RWPE1 (cell line): ENCODE data around the gene NXNL1.

Experiments used
- CTCF ChIA-PET: fragments of 350-600 bp; sonication (Branson Sonifier 250); formaldehyde crosslinking; extraction: SDS; loops from one replicate; lab custom pipeline; 2021; lab: Yijun Ruan, JAX
- POLR2A ChIA-PET: fragments of 400-600 bp; formaldehyde crosslinking; extraction: SDS; loops from one replicate; lab custom pipeline; 2020; ENCODE audit warnings: antibody characterized with exemption; ENCODE audit not compliant: low non-redundant PET; lab: Yijun Ruan, JAX
- DNase-seq: peaks from one replicate; pipeline ENCODE4 v3.0.0; 2012; ENCODE audit warnings: low spot score
- H3K27ac ChIP-seq: fragments of 450-650 bp; 2 replicates; pipeline ENCODE4 v1.5.1; 2017
- TF ChIP-seq, protein P1 (sequence below): fragments of 450-650 bp; conservative IDR thresholded peaks from 2 replicates; pipeline ENCODE4 v1.5.1; 2017; ENCODE audit warnings: low read depth, mild to moderate bottlenecking

Gene NXNL1

DNA sequence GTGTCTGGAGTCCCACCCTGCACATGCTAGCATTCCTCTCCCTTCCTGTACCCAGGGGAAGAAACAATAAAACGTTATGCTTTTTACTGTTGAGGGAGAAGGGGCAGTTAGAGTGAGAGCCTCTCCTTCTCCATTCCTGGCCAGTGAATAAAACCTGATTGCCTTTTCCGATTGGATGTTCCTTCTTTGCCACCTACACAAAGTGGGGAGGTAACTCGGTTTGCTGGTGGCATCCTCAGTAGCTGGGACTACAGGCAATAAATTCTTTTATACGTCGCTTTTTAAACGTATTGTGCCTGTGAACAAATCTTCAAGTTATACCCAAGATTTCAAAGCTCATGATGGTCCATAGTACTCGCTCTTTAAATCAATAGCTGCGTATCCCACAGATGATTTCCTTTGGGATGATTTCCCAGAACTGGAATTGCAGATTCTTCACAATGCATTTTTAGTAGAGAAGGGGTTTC, 41.5 kb downstream of the NXNL1 start:
- POLR2A ChIA-PET, result interaction anchor here (0.5 to 0.7 kb wide), 7 partner anchors 14 to 741 kb away, joined by 3 to 13 read pairs (median 4); partner anchors contain the start of gene BST2
- CTCF ChIA-PET, result interaction anchor here (0.5 to 1.2 kb wide), 5 partner anchors 10 to 91 kb away, joined by 3 to 5 read pairs (median 3); no protein-coding TSS in a partner anchor
- no peak for DNase-seq

GRCh38 chr19:17418710-17419109, 42.0 kb downstream of the NXNL1 start:
- no peak for DNase-seq
- CTCF ChIA-PET, result interaction anchor here (0.5 to 0.6 kb wide), 2 partner anchors 48 to 92 kb away, joined by 3 read pairs; no protein-coding TSS in a partner anchor
- POLR2A ChIA-PET, result no interaction called here
- no peak overlapping the region for H3K27ac ChIP-seq
- TF ChIP-seq, protein P1, sequence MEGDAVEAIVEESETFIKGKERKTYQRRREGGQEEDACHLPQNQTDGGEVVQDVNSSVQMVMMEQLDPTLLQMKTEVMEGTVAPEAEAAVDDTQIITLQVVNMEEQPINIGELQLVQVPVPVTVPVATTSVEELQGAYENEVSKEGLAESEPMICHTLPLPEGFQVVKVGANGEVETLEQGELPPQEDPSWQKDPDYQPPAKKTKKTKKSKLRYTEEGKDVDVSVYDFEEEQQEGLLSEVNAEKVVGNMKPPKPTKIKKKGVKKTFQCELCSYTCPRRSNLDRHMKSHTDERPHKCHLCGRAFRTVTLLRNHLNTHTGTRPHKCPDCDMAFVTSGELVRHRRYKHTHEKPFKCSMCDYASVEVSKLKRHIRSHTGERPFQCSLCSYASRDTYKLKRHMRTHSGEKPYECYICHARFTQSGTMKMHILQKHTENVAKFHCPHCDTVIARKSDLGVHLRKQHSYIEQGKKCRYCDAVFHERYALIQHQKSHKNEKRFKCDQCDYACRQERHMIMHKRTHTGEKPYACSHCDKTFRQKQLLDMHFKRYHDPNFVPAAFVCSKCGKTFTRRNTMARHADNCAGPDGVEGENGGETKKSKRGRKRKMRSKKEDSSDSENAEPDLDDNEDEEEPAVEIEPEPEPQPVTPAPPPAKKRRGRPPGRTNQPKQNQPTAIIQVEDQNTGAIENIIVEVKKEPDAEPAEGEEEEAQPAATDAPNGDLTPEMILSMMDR, result no peak

More for the DNA sequence above, 41.5 kb downstream of the NXNL1 start:
- H3K27ac ChIP-seq, result peak overlapping the region; percentile 87
- TF ChIP-seq, protein P1, result no peak

- DNase-seq, result no peak
- ChIA-PET CTCF (no interaction called here), POLR2A (no interaction called here)
- H3K27ac ChIP-seq, result no peak overlapping the region
- TF ChIP-seq, protein P1, result no peak
Observed at GRCh38 chr19:17415121-17415520, 45.6 kb downstream of the NXNL1 start.

DNA sequence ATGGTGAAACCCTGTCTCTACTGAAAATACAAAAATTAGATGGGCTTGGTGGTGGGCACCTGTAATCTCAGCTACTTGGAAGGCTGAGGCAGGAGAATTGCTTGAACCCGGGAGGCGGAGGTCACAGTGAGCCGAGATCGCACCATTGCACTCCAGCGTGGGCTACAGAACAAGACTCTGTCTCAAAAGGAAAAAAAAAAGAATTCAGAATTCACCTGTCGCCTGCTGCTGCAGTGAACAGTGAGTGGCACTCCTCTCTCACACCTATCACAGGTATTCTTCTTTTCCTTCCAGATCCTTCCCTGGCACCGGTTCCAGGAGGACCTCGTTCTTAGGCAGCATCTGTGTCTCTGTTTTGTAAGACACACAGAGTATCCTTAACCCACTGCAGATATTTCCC, 46.6 kb downstream of the NXNL1 start:
- DNase-seq, result no peak
- TF ChIP-seq, protein P1, result no peak
- POLR2A ChIA-PET, result no interaction called here
- CTCF ChIA-PET, result interaction anchor here (0.7 kb wide), 1 partner anchor 88 kb away, joined by 6 read pairs; no protein-coding TSS in a partner anchor
- no peak overlapping the region for H3K27ac ChIP-seq

DNA sequence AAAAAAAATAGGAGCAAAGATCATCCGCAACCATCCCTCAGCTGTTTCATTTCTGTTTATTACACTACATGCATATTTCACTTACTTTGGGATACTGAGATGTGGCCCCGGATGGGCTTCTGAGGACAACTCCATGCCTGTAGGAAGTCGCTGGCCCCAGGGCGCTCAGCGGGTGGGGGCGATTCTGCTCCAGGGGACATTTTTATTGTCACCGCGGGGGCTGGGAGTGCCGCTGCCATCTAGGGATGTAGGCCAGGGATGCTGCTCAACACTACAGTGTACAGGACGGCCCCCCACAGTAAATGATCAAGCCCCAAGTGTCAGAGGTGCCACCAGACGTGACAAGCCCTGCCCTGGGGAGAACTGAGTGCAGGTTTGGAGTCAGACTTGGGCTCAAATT, 48.9 kb downstream of the NXNL1 start:
- ChIA-PET POLR2A (no interaction called here), CTCF (interaction anchor here (0.6 kb wide), 1 partner anchor 177 kb away, joined by 3 read pairs; no protein-coding TSS in a partner anchor)
- no peak for DNase-seq
- TF ChIP-seq, protein P1, result no peak
- H3K27ac ChIP-seq, result no peak overlapping the region

DNA sequence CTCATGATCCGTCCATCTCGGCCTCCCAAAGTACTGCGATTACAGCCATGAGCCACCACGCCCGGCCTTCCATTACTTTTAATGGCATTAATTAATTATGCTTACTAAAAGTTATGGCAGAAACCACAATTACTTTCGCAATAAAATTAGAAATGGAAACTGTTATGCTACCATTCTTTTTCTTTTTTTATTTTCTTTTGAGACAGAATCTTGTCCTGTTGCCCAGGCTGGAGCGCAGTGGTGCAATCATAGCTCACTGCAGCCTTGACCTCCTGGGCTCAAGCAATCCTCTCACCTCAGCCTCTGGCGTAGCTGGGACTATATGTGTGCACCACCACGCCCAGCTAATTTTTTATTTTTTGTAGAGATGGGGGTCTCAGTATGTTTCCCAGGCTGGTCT, 50.7 kb downstream of the NXNL1 start:
- ChIA-PET POLR2A (no interaction called here), CTCF (no interaction called here)
- no peak for DNase-seq
- H3K27ac ChIP-seq, result no peak overlapping the region
- TF ChIP-seq, protein P1, result no peak
